ENCODE results near the gene USP44. TPM values are rescaled to one million over a fixed set of nuclear protein-coding genes. Genes with fewer than 3 reads are reported as not detected.

The USP44 gene
- total and polyA plus RNA-seq, 2 experiments from 2014 or later = 1.2 to 2.2 TPM

- no peak overlapping the region for H3K4me3 ChIP-seq
- no peaks in the 10 kb centered on the region for H3K9me3 ChIP-seq (ENCODE audit: low read depth)
- H3K27ac ChIP-seq = no peak overlapping the region
- no peaks in the 10 kb centered on the region for H3K4me1 ChIP-seq (ENCODE audit: low read depth)
- DNase-seq (ENCODE audit: low read depth in 1 of 2, low spot score in 1 of 2) = peak in 1 of 2 donors; percentile 13
- TF ChIP-seq CTCF (IDR thresholded peaks at IDR 0.05; ENCODE audit: low read depth, low read length) = no peak
- H3K27me3 ChIP-seq = no peaks in the 10 kb centered on the region
- H3K36me3 ChIP-seq = no peaks in the 10 kb centered on the region
These were observed 21.5 kb downstream of the USP44 start for GRCh38 chr12:95529693-95530225.

GRCh38 chr12:95528431-95528830, 22.8 kb downstream of the USP44 start:
- H3K27me3 ChIP-seq = no peaks in the 10 kb centered on the region
- no peaks in the 10 kb centered on the region for H3K36me3 ChIP-seq
- no peaks in the 10 kb centered on the region for H3K9me3 ChIP-seq (ENCODE audit: low read depth)

DNA sequence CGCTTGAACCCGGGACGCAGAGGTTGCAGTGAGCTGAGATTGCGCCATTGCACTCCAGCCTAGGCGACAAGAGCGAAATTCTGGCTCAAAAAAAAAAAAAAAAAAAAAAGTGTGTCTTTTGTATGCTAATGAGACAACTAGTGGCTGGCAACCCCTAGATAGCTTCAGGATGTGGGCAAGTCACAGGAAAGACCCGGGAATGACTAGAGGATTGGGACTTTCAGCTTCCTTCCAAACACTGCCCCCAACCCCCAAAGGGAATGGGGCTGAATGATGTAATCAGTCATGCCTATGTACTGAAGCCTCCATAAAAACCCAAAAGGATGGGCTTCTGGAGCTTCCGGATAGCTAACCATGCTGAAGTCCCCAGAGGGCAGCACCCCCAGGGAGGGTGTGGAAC, 28.6 kb downstream of the USP44 start:
- TF ChIP-seq CTCF (IDR thresholded peaks at IDR 0.05; ENCODE audit: low read depth, low read length) = no peak
- Histone ChIP-seq H3K36me3 (no peaks in the 10 kb centered on the region), H3K27me3 (no peaks in the 10 kb centered on the region), H3K4me1 (ENCODE audit: low read depth) (no peaks in the 10 kb centered on the region), H3K27ac (no peak overlapping the region), H3K9me3 (ENCODE audit: low read depth) (no peaks in the 10 kb centered on the region), H3K4me3 (no peak overlapping the region)
- DNase-seq (ENCODE audit: low read depth in 1 of 2, low spot score in 1 of 2) = no peak

More at GRCh38 chr12:95528431-95528830, 22.8 kb downstream of the USP44 start:
- H3K4me1 ChIP-seq (ENCODE audit: low read depth) = no peaks in the 10 kb centered on the region
- TF ChIP-seq CTCF (IDR thresholded peaks at IDR 0.05; ENCODE audit: low read depth, low read length) = no peak
- no peak overlapping the region for H3K4me3 ChIP-seq
- no peak for DNase-seq (ENCODE audit: low read depth in 1 of 2, low spot score in 1 of 2)
- no peak overlapping the region for H3K27ac ChIP-seq

- no peak overlapping the region for H3K27ac ChIP-seq
- no peak for TF ChIP-seq CTCF (IDR thresholded peaks at IDR 0.05; ENCODE audit: low read depth, low read length)
These were observed 30.5 kb downstream of the USP44 start for GRCh38 chr12:95520816-95521215.

DNA sequence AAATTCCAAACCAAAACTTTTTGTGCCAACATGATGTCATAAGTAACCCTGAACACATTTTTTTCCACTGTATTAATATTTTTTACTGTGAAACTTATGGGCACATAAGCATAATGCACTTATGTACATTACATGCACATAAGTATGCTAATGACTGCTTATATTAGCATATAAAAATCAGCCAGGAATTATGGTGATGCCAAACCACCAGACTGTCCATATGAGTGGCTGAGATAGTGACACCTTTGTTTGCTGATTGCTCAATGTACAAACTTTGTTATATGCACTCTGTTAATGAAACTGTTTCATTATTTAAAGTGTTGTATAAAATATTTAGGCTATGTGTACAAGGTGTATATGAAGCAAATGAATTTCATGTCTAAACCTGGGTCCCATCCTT, 32.3 kb downstream of the USP44 start:
- no peaks in the 10 kb centered on the region for H3K4me1 ChIP-seq (ENCODE audit: low read depth)
- no peak for TF ChIP-seq CTCF (IDR thresholded peaks at IDR 0.05; ENCODE audit: low read depth, low read length)
- no peak overlapping the region for H3K27ac ChIP-seq
- H3K9me3 ChIP-seq (ENCODE audit: low read depth) = no peaks in the 10 kb centered on the region
- no peak overlapping the region for H3K4me3 ChIP-seq
- H3K36me3 ChIP-seq = peaks cover 9% of the 10 kb centered on the region
- H3K27me3 ChIP-seq = no peaks in the 10 kb centered on the region
- DNase-seq (ENCODE audit: low read depth in 1 of 2, low spot score in 1 of 2) = no peak

More at GRCh38 chr12:95520816-95521215, 30.5 kb downstream of the USP44 start:
- Histone ChIP-seq H3K4me1 (ENCODE audit: low read depth) (no peaks in the 10 kb centered on the region), H3K27me3 (no peaks in the 10 kb centered on the region), H3K36me3 (no peaks in the 10 kb centered on the region), H3K4me3 (no peak overlapping the region), H3K9me3 (ENCODE audit: low read depth) (no peaks in the 10 kb centered on the region)
- DNase-seq (ENCODE audit: low read depth in 1 of 2, low spot score in 1 of 2) = no peak

Measured in cardiac muscle cell (in vitro differentiated cells and primary cell).